ENCODE measurements around the gene WDR20. TPM values are rescaled to one million over a fixed set of nuclear protein-coding genes. Genes with fewer than 3 reads are reported as not detected.

The WDR20 gene
- total and polyA plus RNA-seq, 2 of the 8 experiments (the other 6 are each of a cell fraction or from before 2014, with no cell fraction given) = 11.2 to 26.7 TPM

GRCh38 chr14:102207831-102208365 lies 68.2 kb downstream of the WDR20 start:
- ChIA-PET CTCF (ENCODE audit: partially characterized antibody) (interaction anchor here (1.2 kb wide), 2 partner anchors 16 to 27 kb away, joined by 3 to 4 read pairs; no protein-coding TSS in a partner anchor), POLR2A (ENCODE audit: partially characterized antibody) (no interaction called here)
- Histone ChIP-seq H3K4me3 (ENCODE audit: extremely low read depth in 1 of 4, insufficient read depth in 2 of 4, low read depth in 3 of 4, low read length in 4 of 4) (no peak overlapping the region), H3K4me1 (replicated peaks in 1 of 4; ENCODE audit: control insufficient read depth in 3 of 4, insufficient read depth in 4 of 4, low read length in 3 of 4) (peaks cover 0 to 9% (median 0%) of the 10 kb centered on the region in 4 experiments; a peak in 2 of 7 replicates), H3K56ac (replicated peaks; ENCODE audit: insufficient read length, low read depth, low read length) (no peak overlapping the region), H3K4ac (replicated peaks; ENCODE audit: insufficient read length, low read depth, low read length) (no peak overlapping the region), H3K23me2 (ENCODE audit: low read depth, low read length) (no peaks in the 10 kb centered on the region), H3K79me1 (ENCODE audit: low read depth, low read length) (peaks cover 3% of the 10 kb centered on the region), H2BK5ac (ENCODE audit: low read depth, low read length) (no peak overlapping the region; the same call in 1 of the 2 replicates), H3K14ac (ENCODE audit: insufficient read length) (no peak overlapping the region), H2BK20ac (ENCODE audit: low read length) (no peak overlapping the region), H3K27me3 (replicated peaks in 1 of 4; ENCODE audit: control insufficient read depth in 3 of 4, extremely low read depth in 1 of 4, insufficient read depth in 3 of 4, low read length in 3 of 4) (no peaks in the 10 kb centered on the region), H4K8ac (ENCODE audit: extremely low read depth, insufficient read depth, low read length) (no peak overlapping the region), H3K18ac (ENCODE audit: extremely low read depth, low read length) (no peak overlapping the region), H3K27ac (ENCODE audit: low read depth, low read length) (no peak overlapping the region), H3K4me2 (ENCODE audit: insufficient read depth in 1 of 2, low read depth in 2 of 2, low read length in 2 of 2) (no peak overlapping the region), H2BK120ac (replicated peaks; ENCODE audit: low read depth, low read length) (no peak overlapping the region), H3K9ac (replicated peaks in 1 of 4; ENCODE audit: extremely low read depth in 1 of 4, low read depth in 3 of 4, low read length in 3 of 4) (no peak overlapping the region; a peak in 1 of 7 replicates), H3K9me3 (ENCODE audit: insufficient read depth in 2 of 2, low read depth in 1 of 2, low read length in 1 of 2) (no peaks in the 10 kb centered on the region), H4K5ac (ENCODE audit: insufficient read length, low read depth, low read length) (no peak overlapping the region), H2BK15ac (ENCODE audit: low read length) (no peak overlapping the region), H3K23ac (ENCODE audit: insufficient read length) (no peak overlapping the region), H3K79me2 (ENCODE audit: control insufficient read depth in 1 of 2, insufficient read depth in 2 of 2, low read length in 2 of 2) (peaks cover 0 to 6% of the 10 kb centered on the region in 2 experiments; a peak in 1 of 4 replicates), H4K20me1 (replicated peaks in 1 of 2; ENCODE audit: control insufficient read depth in 1 of 2, insufficient read depth in 2 of 2, low read length in 2 of 2) (peaks cover 0 to 13% of the 10 kb centered on the region in 2 experiments), H2AFZ (ENCODE audit: low read length) (no peak overlapping the region), H2AK5ac (ENCODE audit: low read depth, low read length) (no peak overlapping the region), H4K91ac (replicated peaks; ENCODE audit: insufficient read length, low read length) (no peak overlapping the region), H2BK12ac (ENCODE audit: low read depth, low read length) (no peak overlapping the region), H3K36me3 (ENCODE audit: control insufficient read depth in 2 of 4, insufficient read depth in 4 of 4, low read length in 3 of 4) (peaks cover 0 to 6% (median 0%) of the 10 kb centered on the region in 4 experiments; a peak in 3 of 8 replicates)
- DNase-seq (ENCODE audit: low read depth in 1 of 2, low spot score in 2 of 2) (no peak), FAIRE-seq (no peak)
- WGBS, 2 experiments (ENCODE audit: extremely low coverage in 1 of 2, insufficient coverage in 1 of 2, insufficient read length in 1 of 2, insufficient replicate concordance in 2 of 2, low coverage in 1 of 2, low lambda C conversion rate in 2 of 2, missing lambda C conversion rate in 1 of 2) = 97% methylated on average over 13 of the region's 13 CpGs; no CpG with 5 or more reads in 1 of the 2 experiments
- TF ChIP-seq E2F6 (IDR thresholded peaks at IDR 0.05) (no peak), CTBP2 (IDR thresholded peaks at IDR 0.05; ENCODE audit: borderline replicate concordance, insufficient read depth, insufficient read length, low read length) (no peak), BCL11A (IDR thresholded peaks at IDR 0.05; ENCODE audit: low read depth in 2 of 2, low read length in 2 of 2) (no peak), SAP30 (IDR thresholded peaks at IDR 0.05; ENCODE audit: insufficient read depth, insufficient replicate concordance, low read length) (no peak), KDM5A (IDR thresholded peaks at IDR 0.05; ENCODE audit: low read length) (no peak), TAF7 (optimal IDR thresholded peaks at IDR 0.05; ENCODE audit: borderline replicate concordance, low read depth, low read length) (no peak), NANOG (IDR thresholded peaks at IDR 0.05; ENCODE audit: insufficient read depth, low read depth, low read length, poor library complexity, severe bottlenecking) (no peak), JUND (IDR thresholded peaks at IDR 0.05; ENCODE audit: low read length) (no peak), POLR2AphosphoS5 (IDR thresholded peaks at IDR 0.05; ENCODE audit: low read depth, low read length) (no peak), SP2 (IDR thresholded peaks at IDR 0.05; ENCODE audit: low read length) (no peak)
